ENCODE results near the gene HDGFL3. TPM values are rescaled to one million over a fixed set of nuclear protein-coding genes. Genes with fewer than 3 reads are reported as not detected.

Gene HDGFL3
- total and polyA plus RNA-seq, 2 experiments from 2014 or later, result 68.6 to 135 TPM

GRCh38 chr15:83164771-83165404, 42.7 kb downstream of the HDGFL3 start (continued):
- TF ChIP-seq REST (IDR thresholded peaks at IDR 0.05; ENCODE audit: unreplicated experiment) (no peak), NANOG (IDR thresholded peaks at IDR 0.05; ENCODE audit: borderline replicate concordance) (no peak), ETS1 (IDR thresholded peaks at IDR 0.05) (no peak), ZNF114 (CRISPR knock-in tag; IDR thresholded peaks at IDR 0.05) (no peak), EZH2 (IDR thresholded peaks at IDR 0.05; ENCODE audit: low read depth, unreplicated experiment) (no peak)

- H4K20me1 ChIP-seq (replicated peaks; ENCODE audit: insufficient read depth), result peaks cover 41% of the 10 kb centered on the region
- ATAC-seq (no peak), DNase-seq (ENCODE audit: low spot score) (no peak)
- H3K27ac ChIP-seq (ENCODE audit: low read depth), result no peak overlapping the region
- H3K27me3 ChIP-seq (ENCODE audit: insufficient read depth), result no peaks in the 10 kb centered on the region
- no peaks in the 10 kb centered on the region for H3K9me2 ChIP-seq (ENCODE audit: insufficient read depth)
- no peaks in the 10 kb centered on the region for H3K27me3 Mint-ChIP-seq (ENCODE audit: insufficient read depth, low read depth, poor library complexity)
- H3F3A ChIP-seq (replicated peaks; ENCODE audit: low read depth), result no peaks in the 10 kb centered on the region
- no peaks in the 10 kb centered on the region; the same call in 2 of the 3 replicates for H3K9me3 Mint-ChIP-seq
- H3K36me3 ChIP-seq (ENCODE audit: insufficient read depth), result no peaks in the 10 kb centered on the region
- no peak overlapping the region for H3K27ac Mint-ChIP-seq
- no peak overlapping the region for H3K4me3 Mint-ChIP-seq
- H3K79me2 ChIP-seq (replicated peaks; ENCODE audit: insufficient read depth), result peaks cover 77% of the 10 kb centered on the region
- H3K4me2 ChIP-seq, result no peak overlapping the region
- no peak overlapping the region for H2AFZ ChIP-seq
- no peak overlapping the region for H3K4me3 ChIP-seq
- peaks cover 38% of the 10 kb centered on the region for H3K4me1 Mint-ChIP-seq
- peaks cover 12% of the 10 kb centered on the region; the same call in 1 of the 2 replicates for H3K4me1 ChIP-seq (ENCODE audit: insufficient read depth)
- H3K36me3 Mint-ChIP-seq (ENCODE audit: low read depth), result peaks cover 18% of the 10 kb centered on the region; the same call in 2 of the 3 replicates
- TF ChIP-seq STAT1 (IDR thresholded peaks at IDR 0.05; ENCODE audit: unreplicated experiment), result no peak
- no peak for TF ChIP-seq ZNF114 (CRISPR knock-in tag; IDR thresholded peaks at IDR 0.05)
- no peak for TF ChIP-seq ZNF462 (CRISPR knock-in tag; IDR thresholded peaks at IDR 0.05)
- no peak for TF ChIP-seq CTCF (conservative IDR thresholded peaks at IDR 0.05; ENCODE audit: low read depth in 2 of 2)
- no peak for TF ChIP-seq EZH2 (IDR thresholded peaks at IDR 0.05; ENCODE audit: low read depth, unreplicated experiment)
- TF ChIP-seq NANOG (IDR thresholded peaks at IDR 0.05; ENCODE audit: borderline replicate concordance), result no peak
- TF ChIP-seq POLR2AphosphoS5 (IDR thresholded peaks at IDR 0.05; ENCODE audit: low read depth), result no peak
- no peak for TF ChIP-seq EZH2phosphoT487 (IDR thresholded peaks at IDR 0.05; ENCODE audit: unreplicated experiment)
- no peak for TF ChIP-seq ZNF331 (CRISPR knock-in tag; IDR thresholded peaks at IDR 0.05; ENCODE audit: low read depth)
Observed at GRCh38 chr15:83164111-83164770, 43.4 kb downstream of the HDGFL3 start.
